CD4-positive, alpha-beta T cell (primary cell): ENCODE results near the gene CRIP2. TPM values are rescaled to one million over a fixed set of nuclear protein-coding genes. Genes with fewer than 3 reads are reported as not detected.

Experiments used
- ATAC-seq: fragments of 200-7000 bp; cut with Tn5 transposase; one replicate; pipeline ENCODE4 v1.10.0; 2022; ENCODE audit warnings: mild to moderate bottlenecking; ENCODE audit not compliant: poor library complexity
- CTCF ChIA-PET: fragments of 350-600 bp; sonication (Branson Sonifier 250); formaldehyde crosslinking; loops from one replicate; lab custom pipeline; 2021; ENCODE audit warnings: antibody characterized with exemption, inconsistent platforms; lab: Charles Lee
- POLR2A ChIA-PET: fragments of 350-600 bp; sonication (Branson Sonifier 250); formaldehyde crosslinking; loops from one replicate; lab custom pipeline; 2021; ENCODE audit warnings: antibody characterized with exemption, inconsistent platforms; lab: Charles Lee
- DNase-seq, 14 experiments: peaks; one replicate each; pipeline ENCODE4 v3.0.0-alpha.2; 2013 to 2020; ENCODE audit warnings: mixed read lengths in 2 of 14
- H3K27ac ChIP-seq, 2 donors: one replicate each; pipeline versions ENCODE4 v1.5.1 to v1.7.0; 2013; ENCODE audit warnings: low read length in 2 of 2, low read depth in 1 of 2, mild to moderate bottlenecking in 1 of 2
- H3K27me3 ChIP-seq, 2 experiments: 1 replicate in 1 of 2; 2 replicates in 1 of 2; pipeline versions ENCODE4 v1.6.1 to v1.7.0; 2013; ENCODE audit warnings: low read length in 2 of 2, control low read depth in 1 of 2, mild to moderate bottlenecking in 1 of 2, moderate library complexity in 1 of 2; ENCODE audit not compliant: insufficient read depth in 2 of 2, control insufficient read depth in 1 of 2
- H3K36me3 ChIP-seq: one replicate; pipeline ENCODE4 v1.6.1; 2013; ENCODE audit warnings: low read length, control low read depth; ENCODE audit not compliant: insufficient read depth
- H3K4me1 ChIP-seq: one replicate; pipeline ENCODE4 v1.6.1; 2013; ENCODE audit warnings: low read length, control low read depth; ENCODE audit not compliant: insufficient read depth
- H3K4me3 ChIP-seq: one replicate; pipeline ENCODE4 v1.5.1; 2013; ENCODE audit warnings: mild to moderate bottlenecking, low read length, moderate library complexity
- H3K9me3 ChIP-seq, 2 experiments: 1 replicate in 1 of 2; 2 replicates in 1 of 2; pipeline versions ENCODE4 v1.6.1 to v1.7.0; 2013; ENCODE audit warnings: low read length in 2 of 2, mild to moderate bottlenecking in 2 of 2, control low read depth in 1 of 2, moderate library complexity in 1 of 2; ENCODE audit not compliant: control insufficient read depth in 1 of 2, insufficient read depth in 1 of 2
- H3K27ac Mint-ChIP-seq: one replicate; pipeline ENCODE4 v1.8.0; 2020; ENCODE audit warnings: mixed read lengths
- H3K27me3 Mint-ChIP-seq: one replicate; pipeline ENCODE4 v1.8.0; 2021; ENCODE audit warnings: mixed read lengths
- H3K36me3 Mint-ChIP-seq: one replicate; pipeline ENCODE4 v1.8.0; 2021; ENCODE audit warnings: low read depth, mixed read lengths
- H3K4me1 Mint-ChIP-seq: one replicate; pipeline ENCODE4 v1.8.0; 2021; ENCODE audit warnings: low read depth, mixed read lengths
- H3K4me3 Mint-ChIP-seq: one replicate; pipeline ENCODE4 v1.8.0; 2020; ENCODE audit warnings: mild to moderate bottlenecking, mixed read lengths
- H3K9me3 Mint-ChIP-seq: one replicate; pipeline ENCODE4 v1.8.0; 2020; ENCODE audit warnings: mixed read lengths
- CTCF ChIP-seq: fragments of 200-600 bp; IDR thresholded peaks from one replicate; pipeline ENCODE4 v1.8.0; 2022; ENCODE audit warnings: antibody characterized with exemption, mild to moderate bottlenecking
- intact Hi-C, 2 experiments: fragments of 100-400 bp; cut with DNase I in 1 of 2; cut with micrococcal nuclease in 1 of 2; formaldehyde crosslinking; loops; one replicate each; pipeline versions ENCODE4 v1.15.1 to v1.9.0; 2023 to 2025; cut with DNase I, micrococcal nuclease
- total RNA-seq, 174 experiments: library from RNA in 2 of 174; stranded (reverse) in 2 of 174; gene quantifications; one replicate each; pipeline ENCODE4 v1.2.3 and lab custom pipeline; 2021 to 2026

Gene CRIP2
- total RNA-seq, 2 experiments from 2014 or later = 62.5 to 68.3 TPM

- POLR2A ChIA-PET = no interaction called here
- no peaks in the 10 kb centered on the region for H3K9me3 Mint-ChIP-seq
- H3K27me3 ChIP-seq = no peaks in the 10 kb centered on the region
- CTCF ChIA-PET = interaction anchor here (1.7 to 2.0 kb wide), 2 partner anchors 12 to 22 kb away, joined by 5 to 6 read pairs; partner anchors contain the start of gene TEDC1
- H3K36me3 Mint-ChIP-seq = no peaks in the 10 kb centered on the region
- ATAC-seq (no peak), DNase-seq (peak in 1 of 14 experiments; percentile 38)
- peaks cover 9% of the 10 kb centered on the region for H3K36me3 ChIP-seq
- peak overlapping the region; percentile 59 for H3K27ac Mint-ChIP-seq
- H3K9me3 ChIP-seq = no peaks in the 10 kb centered on the region
- H3K4me1 ChIP-seq = no peaks in the 10 kb centered on the region
- H3K27ac ChIP-seq = no peak overlapping the region
- intact Hi-C loops = no loop called here
- H3K27me3 Mint-ChIP-seq = peaks cover 4% of the 10 kb centered on the region
- H3K4me1 Mint-ChIP-seq = no peaks in the 10 kb centered on the region
- H3K4me3 ChIP-seq = no peak overlapping the region
- peak overlapping the region; percentile 38 for H3K4me3 Mint-ChIP-seq
- no peak for TF ChIP-seq CTCF
Measured at GRCh38 chr14:105502446-105503295, 28.1 kb downstream of the CRIP2 start.

- intact Hi-C loops = no loop called here
- H3K4me3 ChIP-seq = no peak overlapping the region
- peaks cover 9% of the 10 kb centered on the region for H3K36me3 ChIP-seq
- CTCF ChIA-PET = no interaction called here
- TF ChIP-seq CTCF = no peak
- no peaks in the 10 kb centered on the region for H3K4me1 Mint-ChIP-seq
- ATAC-seq = no peak
- POLR2A ChIA-PET = no interaction called here
- H3K9me3 Mint-ChIP-seq = no peaks in the 10 kb centered on the region
- no peak overlapping the region for H3K27ac ChIP-seq
- no peaks in the 10 kb centered on the region for H3K36me3 Mint-ChIP-seq
- no peaks in the 10 kb centered on the region for H3K4me1 ChIP-seq
- DNase-seq = peak in 1 of 14 experiments; percentile 43
- peaks cover 8% of the 10 kb centered on the region for H3K27me3 Mint-ChIP-seq
- no peaks in the 10 kb centered on the region for H3K9me3 ChIP-seq
- H3K4me3 Mint-ChIP-seq = peak overlapping the region; percentile 15
- peak overlapping the region; percentile 33 for H3K27ac Mint-ChIP-seq
- H3K27me3 ChIP-seq = peaks cover 0 to 3% of the 10 kb centered on the region in 2 experiments
Measured at GRCh38 chr14:105503296-105503640, 28.6 kb downstream of the CRIP2 start.

GRCh38 chr14:105503935-105504692 lies 29.5 kb downstream of the CRIP2 start:
- ATAC-seq = no peak
- Mint-ChIP-seq H3K27ac (peak overlapping the region; percentile 33), H3K27me3 (peaks cover 14% of the 10 kb centered on the region), H3K4me1 (no peaks in the 10 kb centered on the region), H3K9me3 (no peaks in the 10 kb centered on the region), H3K4me3 (no peak overlapping the region), H3K36me3 (no peaks in the 10 kb centered on the region)
- H3K27ac ChIP-seq = no peak overlapping the region
- no peak overlapping the region for H3K4me3 ChIP-seq
- no peaks in the 10 kb centered on the region for H3K4me1 ChIP-seq
- ChIA-PET POLR2A (no interaction called here), CTCF (interaction anchor here (1.0 kb wide), 1 partner anchor 14 kb away, joined by 3 read pairs; no protein-coding TSS in a partner anchor)
- H3K9me3 ChIP-seq = no peaks in the 10 kb centered on the region
- TF ChIP-seq CTCF = no peak
- intact Hi-C loops = no loop called here
- H3K36me3 ChIP-seq = peaks cover 2% of the 10 kb centered on the region
- H3K27me3 ChIP-seq = peaks cover 6 to 10% of the 10 kb centered on the region in 2 experiments
- peak in 2 of 14 experiments; percentile 16 to 48 for DNase-seq
